PC-3 (cell line): ENCODE results near the gene IGSF23. TPM values are rescaled to one million over a fixed set of nuclear protein-coding genes. Genes with fewer than 3 reads are reported as not detected.
"Not testable (repeated sequence)": the region's sequence is repeated elsewhere in the genome, so short reads cannot be mapped to it uniquely, and the experiment has no call there.

Experiments used
- ATAC-seq: fragments of 200-7000 bp; cut with Tn5 transposase; 2 replicates; pipeline ENCODE4 v1.9.1; 2020; ENCODE audit warnings: mild to moderate bottlenecking, moderate library complexity
- BruUV-seq: library from RNA; stranded (reverse); fragments of 400-500 nt; replicated peaks from 2 replicates; lab custom pipeline; 2021; lab: Mats Ljungman, UMichigan
- CTCF ChIA-PET: fragments of 300-600 bp; sonication (Branson Sonifier 250); formaldehyde crosslinking; loops from one replicate; lab custom pipeline; 2022; ENCODE audit warnings: antibody characterized with exemption; lab: Charles Lee
- POLR2A ChIA-PET: fragments of 300-600 bp; sonication (Branson Sonifier 250); formaldehyde crosslinking; loops from one replicate; lab custom pipeline; 2022; ENCODE audit warnings: antibody characterized with exemption; ENCODE audit not compliant: unreplicated experiment; lab: Charles Lee
- DNase-seq: peaks from one replicate; pipeline ENCODE4 v3.0.0-alpha.2; 2015
- H2AFZ ChIP-seq: fragments of 300-600 bp; sonication (generic); 2 replicates; pipeline ENCODE4 v1.6.0; 2016; ENCODE audit warnings: antibody characterized with exemption, low read length
- H3F3A ChIP-seq: fragments of 300-600 bp; sonication (generic); one replicate; pipeline ENCODE4 v1.6.0; 2017; ENCODE audit warnings: antibody characterized with exemption, low read length, control low read depth, mild to moderate bottlenecking; ENCODE audit not compliant: unreplicated experiment
- H3K27ac ChIP-seq: fragments of 300-600 bp; sonication (generic); 2 replicates; pipeline ENCODE4 v1.5.1; 2016; ENCODE audit warnings: mild to moderate bottlenecking, low read length
- H3K27me3 ChIP-seq: fragments of 300-600 bp; sonication (generic); 2 replicates; pipeline ENCODE4 v1.6.1; 2016; ENCODE audit warnings: low read length, mixed read lengths
- H3K36me3 ChIP-seq: fragments of 300-600 bp; sonication (generic); 2 replicates; pipeline ENCODE4 v1.6.1; 2016; ENCODE audit warnings: low read depth, mixed run types, low read length, mixed read lengths
- H3K4me1 ChIP-seq: fragments of 300-600 bp; sonication (generic); 2 replicates; pipeline ENCODE4 v1.5.1; 2016; ENCODE audit warnings: low read length; ENCODE audit not compliant: insufficient read depth
- H3K4me2 ChIP-seq: fragments of 300-600 bp; sonication (generic); 2 replicates; pipeline ENCODE4 v1.6.0; 2016; ENCODE audit warnings: low read length
- H3K4me3 ChIP-seq: fragments of 300-600 bp; sonication (generic); 2 replicates; pipeline ENCODE4 v1.5.1; 2016; ENCODE audit warnings: mild to moderate bottlenecking, low read length, mixed read lengths
- H3K79me2 ChIP-seq: fragments of 300-600 bp; sonication (generic); 2 replicates; pipeline ENCODE4 v1.6.1; 2017; ENCODE audit warnings: low read length, mixed read lengths
- H3K9ac ChIP-seq: fragments of 300-600 bp; sonication (generic); 2 replicates; pipeline ENCODE4 v1.6.0; 2016; ENCODE audit warnings: mild to moderate bottlenecking, low read length
- H3K9me2 ChIP-seq: fragments of 300-600 bp; sonication (generic); replicated peaks from 2 replicates; pipeline ENCODE4 v1.6.1; 2016; ENCODE audit warnings: mixed run types, low read length, mixed read lengths
- H3K9me3 ChIP-seq: fragments of 300-600 bp; sonication (generic); 2 replicates; pipeline ENCODE4 v1.6.1; 2016; ENCODE audit warnings: low read length, mixed read lengths
- H4K20me1 ChIP-seq: fragments of 300-600 bp; sonication (generic); 2 replicates; pipeline ENCODE4 v1.6.1; 2016; ENCODE audit warnings: low read length, mixed read lengths
- CTCF ChIP-seq: fragments of 300-600 bp; sonication (generic); conservative IDR thresholded peaks from 2 replicates; pipeline ENCODE4 v1.5.1; 2017; ENCODE audit warnings: antibody characterized with exemption, low read depth, mild to moderate bottlenecking, low read length
- EZH2 ChIP-seq: fragments of 300-600 bp; sonication (generic); IDR thresholded peaks from one replicate; pipeline ENCODE4 v1.6.1; 2017; ENCODE audit warnings: antibody characterized with exemption, mild to moderate bottlenecking, low read length; ENCODE audit not compliant: unreplicated experiment
- EZH2phosphoT487 ChIP-seq: fragments of 300-600 bp; sonication (generic); IDR thresholded peaks from 2 replicates; pipeline ENCODE4 v1.6.1; 2018; ENCODE audit warnings: mild to moderate bottlenecking, antibody characterized with exemption, low read length, borderline replicate concordance
- intact Hi-C: fragments of 100-400 bp; cut with micrococcal nuclease; formaldehyde crosslinking; loops from 2 replicates; pipeline ENCODE4 v1.9.0; 2023
- total RNA-seq: library from RNA; depleted of rRNA; stranded (reverse); fragments of >200 nt; gene quantifications from 2 replicates; pipeline ENCODE4 v1.2.3, GENCODE V29; 2014

The IGSF23 gene
- total RNA-seq, 1 experiment from 2014 or later, result not detected

DNA sequence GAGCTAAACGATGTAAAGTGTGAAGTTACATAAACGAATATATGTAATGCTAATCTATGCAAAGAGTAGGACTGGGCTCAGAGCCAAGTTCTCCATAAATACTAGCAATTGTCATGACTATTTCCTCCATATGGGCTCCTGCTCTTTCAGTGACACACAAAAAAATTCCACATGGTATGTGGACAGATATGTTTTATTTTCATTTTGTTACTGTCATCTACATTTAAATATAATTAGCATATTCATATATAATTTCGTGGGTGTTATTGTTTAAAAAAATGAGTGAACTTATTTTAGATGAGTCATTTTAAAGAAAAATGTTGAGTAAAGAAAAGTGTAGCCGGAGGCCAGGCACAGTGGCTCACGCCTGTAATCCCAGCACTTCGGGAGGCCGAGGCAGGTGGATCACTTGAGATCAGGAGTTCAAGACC is 5.0 kb upstream of the IGSF23 start:
- Histone ChIP-seq H3K9me3 (no peaks in the 10 kb centered on the region), H3K36me3 (no peaks in the 10 kb centered on the region), H3K9ac (no peak overlapping the region), H3K27me3 (no peaks in the 10 kb centered on the region), H4K20me1 (no peaks in the 10 kb centered on the region), H3K4me2 (0 out of 2 replicates have a peak overlapping the region, but pooled peaks have one; percentile 29), H3K4me1 (peaks cover 26% of the 10 kb centered on the region), H3K9me2 (no peaks in the 10 kb centered on the region), H2AFZ (no peak overlapping the region), H3F3A (no peaks in the 10 kb centered on the region), H3K27ac (no peak overlapping the region), H3K79me2 (no peaks in the 10 kb centered on the region), H3K4me3 (no peak overlapping the region)
- DNase-seq, result peak; percentile 54
- CTCF ChIA-PET, result no interaction called here
- intact Hi-C loops, result no loop called here
- TF ChIP-seq EZH2 (no peak), EZH2phosphoT487 (no peak), CTCF (no peak)
- no TSS peak for BruUV-seq
- no peak; the same call in 1 of the 2 replicates for ATAC-seq
- POLR2A ChIA-PET, result no interaction called here

GRCh38 chr19:44609219-44609618 is 4.1 kb upstream of the IGSF23 start:
- Histone ChIP-seq H2AFZ (no peak overlapping the region), H3F3A (no peaks in the 10 kb centered on the region), H3K4me2 (no peak overlapping the region), H3K9me3 (no peaks in the 10 kb centered on the region), H3K27me3 (no peaks in the 10 kb centered on the region), H3K79me2 (no peaks in the 10 kb centered on the region), H3K36me3 (no peaks in the 10 kb centered on the region), H3K4me3 (no peak overlapping the region), H4K20me1 (no peaks in the 10 kb centered on the region), H3K27ac (no peak overlapping the region), H3K9ac (no peak overlapping the region), H3K4me1 (peaks cover 19% of the 10 kb centered on the region), H3K9me2 (no peaks in the 10 kb centered on the region)
- ChIA-PET POLR2A (no interaction called here), CTCF (no interaction called here)
- no peak for ATAC-seq
- DNase-seq, result no peak
- TF ChIP-seq EZH2phosphoT487 (no peak), CTCF (no peak), EZH2 (no peak)
- intact Hi-C loops, result no loop called here
- no TSS peak for BruUV-seq

DNA sequence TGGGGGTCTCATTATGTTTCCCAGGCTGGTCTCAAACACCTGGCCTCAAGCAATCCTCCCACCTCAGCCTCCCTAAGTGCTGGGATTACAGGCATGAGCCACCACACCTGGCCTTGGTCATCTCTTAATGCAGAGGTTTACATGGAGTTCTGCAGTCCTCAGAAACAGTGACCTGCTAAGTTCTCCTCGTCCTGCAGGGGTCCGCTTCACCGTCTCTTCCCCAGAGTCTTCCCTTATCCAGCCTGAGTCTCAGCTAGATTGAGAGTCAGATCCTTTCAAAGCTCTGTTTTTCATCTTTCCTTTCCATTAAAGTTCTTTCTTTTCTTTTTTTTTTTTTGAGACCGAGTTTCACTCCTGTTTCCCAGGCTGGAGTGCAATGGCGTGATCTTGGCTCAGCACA is 2.9 kb upstream of the IGSF23 start:
- peaks cover 19% of the 10 kb centered on the region for H3K4me1 ChIP-seq
- POLR2A ChIA-PET, result interaction anchor here (0.6 kb wide), 1 partner anchor 52 kb away, joined by 6 read pairs; no protein-coding TSS in a partner anchor
- H4K20me1 ChIP-seq, DNase-seq, H2AFZ ChIP-seq, intact Hi-C loops, H3K27ac ChIP-seq, H3K36me3 ChIP-seq, ATAC-seq, H3K9ac ChIP-seq, H3K27me3 ChIP-seq, H3K4me3 ChIP-seq, BruUV-seq, H3K9me3 ChIP-seq, H3K4me2 ChIP-seq, H3K79me2 ChIP-seq, H3F3A ChIP-seq, H3K9me2 ChIP-seq: not testable (repeated sequence)
- CTCF ChIA-PET, result interaction anchor here (0.6 kb wide), 2 partner anchors 30 to 106 kb away, joined by 3 to 4 read pairs; no protein-coding TSS in a partner anchor
